Measurements from ENCODE around the gene SH2D2A.

DNA sequence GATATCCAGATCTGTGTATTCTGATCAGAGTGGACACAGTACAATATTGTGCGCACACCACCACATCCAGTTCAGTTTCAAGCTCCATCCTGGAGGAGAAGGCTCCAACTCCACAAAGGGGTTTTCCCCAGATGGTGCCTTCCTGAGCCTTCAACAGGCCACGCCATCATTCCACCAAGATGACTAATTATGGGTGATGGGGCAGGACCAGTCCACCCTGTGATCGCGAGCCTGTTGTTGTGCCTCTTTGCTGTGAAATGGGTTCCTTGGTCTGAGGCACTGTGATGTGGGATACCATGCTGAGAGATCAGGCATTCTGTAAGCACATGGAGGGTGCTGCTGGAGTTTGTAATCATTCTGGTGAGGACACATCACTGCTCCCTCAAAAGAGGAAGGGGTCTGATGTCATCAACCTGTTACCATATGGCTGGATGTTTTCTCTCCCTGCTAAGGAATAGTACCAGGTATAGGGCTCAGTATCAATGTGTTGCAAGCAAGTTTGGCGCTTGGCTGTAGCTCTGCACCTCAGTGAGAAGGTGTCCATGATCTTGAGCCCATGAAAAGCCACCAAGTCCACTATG lies 6.7 kb upstream of the SH2D2A start:
- TF ChIP-seq EZH2phosphoT487 (IDR thresholded peaks at IDR 0.05; ENCODE audit: insufficient read depth, low read depth), result no peak
- no peak for TF ChIP-seq EZH2 (IDR thresholded peaks at IDR 0.05; ENCODE audit: insufficient read depth, poor library complexity, severe bottlenecking)
